Endometrium (tissue), 2 donors: ENCODE results near the gene PIF1.
"Not testable (repeated sequence)": the region's sequence is repeated elsewhere in the genome, so short reads cannot be mapped to it uniquely, and the experiment has no call there.

Source experiments
- FAIRE-seq: peaks from 2 replicates; lab custom pipeline; 2012; peaks lifted over from hg19 to GRCh38; lab: Jason Lieb, UNC
- donor health status: control.
- donor health status: control.

Gene PIF1

DNA sequence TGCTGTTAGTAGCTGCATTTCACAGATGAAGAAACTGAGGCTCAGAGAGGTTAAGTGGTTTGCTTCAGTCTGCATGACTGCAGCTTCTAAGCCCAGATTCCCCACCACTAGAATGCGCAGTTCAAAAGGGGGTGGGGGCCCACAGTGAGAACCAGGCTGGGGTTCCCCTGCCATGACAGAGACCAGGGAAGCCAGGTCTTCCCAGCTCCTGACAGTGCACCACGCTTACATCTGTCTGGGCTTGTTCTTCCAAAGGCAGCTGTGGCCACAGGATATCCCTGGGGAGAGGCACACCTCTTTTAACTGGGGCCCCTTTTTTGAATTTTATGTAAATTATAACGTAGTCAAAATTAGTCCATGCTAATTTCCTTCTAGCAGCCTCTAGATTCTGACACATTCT lies 21.6 kb upstream of the PIF1 start:
- FAIRE-seq, result no peak

GRCh38 chr15:64845831-64846595 lies 20.6 kb upstream of the PIF1 start:
- no peak for FAIRE-seq

DNA sequence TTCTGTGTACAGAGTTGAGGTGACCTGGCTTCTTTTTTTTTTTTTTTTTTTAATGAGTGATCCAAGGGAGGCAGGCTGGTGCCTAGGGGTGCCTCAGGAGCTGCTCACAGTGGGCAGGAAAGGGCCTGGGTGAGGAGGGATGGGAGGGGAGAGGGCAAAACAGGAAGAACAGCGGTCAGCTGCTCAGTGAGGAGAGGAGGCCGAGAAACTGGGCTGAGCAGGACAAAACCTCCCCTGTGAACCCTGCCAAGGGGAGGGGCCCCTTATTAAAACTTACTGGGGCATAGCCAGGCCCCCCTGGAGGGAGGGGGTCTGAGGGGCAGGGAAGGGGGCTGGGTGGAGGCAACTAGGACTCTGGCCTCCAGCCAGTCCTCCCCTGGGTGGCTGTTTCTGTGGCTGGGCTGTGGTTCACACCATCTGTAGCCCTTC lies 19.8 kb upstream of the PIF1 start:
- FAIRE-seq, result no peak

DNA sequence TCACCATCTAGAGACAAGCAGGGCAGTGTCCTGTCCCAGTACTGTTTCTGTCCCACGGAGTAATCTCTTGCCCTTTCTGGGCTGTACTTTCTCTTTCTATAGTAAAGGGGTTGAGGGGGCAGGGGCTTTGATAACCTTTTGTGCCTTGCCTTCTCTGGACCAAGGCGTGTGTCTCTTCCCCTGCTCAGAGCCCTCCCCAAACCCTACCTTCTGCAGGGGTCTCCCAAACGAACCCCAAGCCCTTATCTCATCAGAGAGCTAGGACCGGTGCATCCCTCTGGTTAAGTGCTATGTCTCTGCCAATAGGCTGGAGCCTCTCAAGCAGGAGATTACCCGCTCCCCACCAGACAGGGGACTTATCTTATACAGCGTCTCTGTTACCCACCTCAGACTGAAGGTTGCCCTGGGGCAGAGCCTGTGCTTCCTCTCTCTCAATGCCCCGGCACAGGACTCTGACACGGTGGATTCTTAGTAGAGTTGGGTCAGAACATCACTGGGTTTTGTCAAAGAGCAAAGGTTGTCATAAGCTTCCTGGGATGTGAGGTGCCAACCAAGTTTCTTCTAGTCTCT lies 19.2 kb upstream of the PIF1 start:
- FAIRE-seq, result no peak

DNA sequence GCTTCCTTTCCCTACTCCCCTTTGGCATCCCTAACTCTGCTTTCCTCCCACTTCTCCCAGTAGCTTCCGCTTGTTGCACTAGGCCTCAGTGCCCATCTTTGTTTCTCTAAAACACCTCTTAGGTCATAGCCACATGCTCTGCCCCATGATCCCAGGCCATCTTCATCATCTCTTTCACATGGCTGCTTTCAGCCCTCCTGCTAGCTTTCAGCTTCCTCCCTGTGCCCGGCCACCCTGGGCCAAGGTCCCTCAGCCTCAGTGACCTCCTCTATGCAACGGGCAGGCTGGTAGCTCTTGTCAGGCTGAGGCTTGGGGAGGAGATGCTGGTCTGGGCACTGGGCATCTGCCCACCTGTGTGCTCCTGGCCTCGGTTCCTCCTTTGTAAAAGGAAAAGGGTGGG lies 18.5 kb upstream of the PIF1 start:
- FAIRE-seq, result no peak

DNA sequence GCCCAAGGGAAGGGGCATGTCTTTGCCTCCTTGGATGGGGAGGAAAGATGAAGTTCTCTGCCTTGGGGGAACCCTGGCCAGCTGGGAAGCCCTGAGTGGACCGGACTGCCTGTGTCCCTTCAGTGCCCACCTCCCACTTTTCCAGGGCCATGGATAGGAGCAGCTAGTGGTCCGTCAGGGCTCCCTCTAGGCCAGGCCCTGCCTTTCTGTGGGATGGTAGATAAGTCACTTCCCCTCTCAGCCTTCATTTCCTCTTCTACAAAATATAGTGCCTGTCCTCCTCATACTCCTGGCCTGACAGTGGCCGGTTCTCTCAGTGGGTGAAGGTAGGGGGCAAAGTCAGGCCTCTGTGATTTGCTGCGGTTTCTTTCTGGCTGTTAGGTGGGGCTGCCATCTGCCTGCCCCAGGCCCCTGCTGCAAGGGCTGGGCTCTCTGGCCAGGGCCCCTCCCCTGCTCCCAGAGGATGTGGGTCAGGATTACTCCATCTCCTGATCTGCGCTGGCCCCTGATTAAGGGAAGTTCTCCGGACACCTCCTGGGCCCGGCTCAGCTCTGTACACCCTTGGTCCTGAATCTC lies 17.6 kb upstream of the PIF1 start:
- no peak for FAIRE-seq

DNA sequence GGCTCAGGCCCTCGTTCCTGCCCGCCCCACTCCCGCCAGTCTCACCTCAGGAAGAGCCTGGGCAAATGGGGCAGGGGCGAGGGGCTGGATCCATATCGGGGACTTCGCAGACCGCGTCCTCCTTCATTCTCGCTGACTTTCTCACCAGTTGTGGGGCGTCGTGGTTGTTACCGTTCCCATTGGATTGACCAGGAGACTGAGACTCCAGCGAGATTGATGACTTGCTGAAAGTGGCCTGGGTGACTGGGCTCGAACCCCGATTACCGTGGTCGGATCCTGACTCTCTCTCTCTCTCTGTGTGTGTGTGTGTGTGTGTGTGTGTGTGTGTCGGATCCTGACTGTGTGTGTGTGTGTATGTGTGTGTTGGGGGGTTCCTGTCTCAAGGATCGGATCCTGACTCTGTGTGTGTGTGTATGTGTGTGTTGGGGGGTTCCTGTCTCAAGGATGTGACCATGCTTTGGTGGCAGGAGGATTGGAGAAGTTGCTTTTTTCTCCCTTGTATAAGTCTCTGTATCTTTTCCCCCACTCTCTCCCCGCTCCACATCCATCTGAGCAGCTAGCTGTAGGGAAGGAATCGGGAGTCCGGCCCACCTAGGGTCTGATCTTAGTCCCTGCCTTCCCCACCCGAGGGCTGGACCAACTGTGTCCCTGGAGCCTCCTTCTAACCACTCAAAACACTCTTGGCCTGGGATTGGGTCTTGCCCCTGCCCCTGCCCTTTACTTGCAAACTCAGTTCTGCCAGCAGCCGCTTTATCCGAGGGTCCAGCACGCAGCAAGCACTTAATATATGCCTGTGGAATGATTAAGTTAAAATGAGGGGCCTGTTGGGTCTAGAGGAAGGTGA lies 16.9 kb upstream of the PIF1 start:
- FAIRE-seq, result no peak

DNA sequence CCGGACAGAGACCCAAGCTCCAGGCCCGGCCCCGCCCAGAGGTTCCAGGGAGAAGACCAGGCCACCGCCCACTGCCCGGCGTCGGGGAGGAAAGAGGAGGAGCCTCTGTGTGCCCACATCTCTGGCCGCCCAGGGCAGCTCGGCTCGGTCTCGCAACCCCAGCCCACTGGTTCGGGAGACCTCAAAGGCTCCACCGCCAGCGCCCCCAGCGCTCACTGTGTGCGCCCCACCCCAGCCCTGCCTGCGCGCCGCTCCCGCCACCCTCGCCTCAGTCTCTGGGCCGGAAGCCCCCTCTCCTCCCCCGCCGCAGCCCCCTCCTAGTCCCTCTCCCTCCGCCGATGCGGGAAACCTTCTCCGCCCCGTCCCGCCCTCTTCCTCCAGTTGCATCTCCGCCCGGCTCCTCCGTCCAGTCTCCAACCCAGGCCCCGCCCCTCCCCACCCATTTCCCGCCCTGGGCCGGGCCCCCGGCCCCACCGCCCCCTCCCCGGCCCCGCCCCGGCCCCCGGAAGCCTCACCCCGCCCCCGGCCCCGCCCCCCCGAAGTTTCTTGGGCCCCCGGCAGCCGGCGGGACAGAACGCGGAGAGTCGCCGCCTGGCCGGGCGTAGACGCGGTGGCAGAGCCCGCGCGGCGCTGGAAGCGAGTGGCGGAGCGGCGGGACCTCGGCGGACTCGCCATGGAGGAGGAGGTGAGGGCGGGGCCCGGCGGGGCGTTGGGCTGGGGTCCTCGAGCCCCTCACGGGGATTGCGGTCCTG lies 16.1 kb upstream of the PIF1 start, which contains the start of gene PLEKHO2:
Gene PLEKHO2 (plus strand): TSS at position 572 of the 752 bp plus-strand sequence. CDS start 102 bp downstream, at position 674.
- FAIRE-seq, result no peak

GRCh38 chr15:64841060-64841343 lies 15.6 kb upstream of the PIF1 start:
- FAIRE-seq, result no peak

DNA sequence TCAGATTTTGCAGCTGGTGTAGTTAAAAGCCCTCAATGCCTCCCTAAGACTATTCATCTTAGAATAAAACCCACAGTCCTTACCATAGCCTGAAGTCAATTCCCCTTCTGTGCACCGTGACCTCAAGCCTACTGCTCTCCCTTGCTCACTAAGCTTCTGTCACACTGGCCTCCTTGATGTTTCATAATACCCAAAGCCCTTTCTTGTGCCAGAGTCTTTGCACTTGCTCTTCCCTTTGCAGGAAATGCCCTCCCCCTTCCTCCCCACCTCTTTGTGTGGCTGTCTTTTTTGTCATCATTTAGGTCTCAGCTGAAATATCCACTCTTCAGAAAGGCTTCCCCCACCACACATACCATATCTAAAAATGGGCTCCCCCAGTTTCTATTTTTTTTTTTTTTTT lies 12.1 kb upstream of the PIF1 start:
- FAIRE-seq, result no peak

DNA sequence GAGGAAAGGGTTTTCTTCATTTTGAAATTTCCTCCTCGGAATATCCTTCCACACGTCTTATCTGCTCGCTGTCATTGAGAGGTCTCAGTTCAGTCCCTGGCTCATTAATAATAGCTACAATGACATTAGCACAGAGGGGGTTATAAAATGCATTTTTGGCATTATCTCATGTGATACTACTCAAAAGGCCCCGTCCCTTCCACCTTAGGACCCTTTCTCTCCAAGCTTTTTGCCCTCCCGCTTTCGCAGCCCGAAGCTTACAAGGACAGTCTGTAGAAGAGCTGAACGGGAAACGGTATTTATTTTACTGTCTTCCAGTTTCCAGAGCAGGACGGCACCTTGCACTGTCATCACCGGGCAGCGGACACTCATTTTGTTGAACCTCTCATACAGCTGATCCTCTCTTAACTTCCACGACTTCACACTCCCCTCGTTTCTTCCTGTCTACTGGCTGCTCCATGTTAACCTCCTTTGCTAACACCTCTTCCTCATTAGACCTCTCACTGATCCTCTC lies 10.6 kb upstream of the PIF1 start:
- no peak for FAIRE-seq

DNA sequence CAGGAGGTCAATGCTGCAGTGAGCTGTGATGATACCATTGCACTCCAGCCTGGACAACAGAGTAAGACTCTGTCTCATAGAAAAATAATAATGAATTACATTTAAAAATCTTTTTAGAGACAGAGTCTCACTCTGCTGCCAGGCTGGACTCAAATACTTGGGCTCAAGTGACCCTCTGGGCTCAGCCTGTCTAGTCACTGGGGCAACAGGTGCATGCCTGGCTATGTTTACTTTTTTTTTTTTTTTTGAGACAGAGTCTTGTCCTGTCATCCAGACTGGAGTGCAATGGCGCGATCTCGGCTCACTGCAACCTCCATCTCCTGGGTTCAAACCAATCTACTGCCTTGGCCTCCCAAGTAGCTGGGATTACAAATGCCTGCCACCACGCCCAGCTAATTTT lies 8.2 kb upstream of the PIF1 start:
- FAIRE-seq, result no peak

DNA sequence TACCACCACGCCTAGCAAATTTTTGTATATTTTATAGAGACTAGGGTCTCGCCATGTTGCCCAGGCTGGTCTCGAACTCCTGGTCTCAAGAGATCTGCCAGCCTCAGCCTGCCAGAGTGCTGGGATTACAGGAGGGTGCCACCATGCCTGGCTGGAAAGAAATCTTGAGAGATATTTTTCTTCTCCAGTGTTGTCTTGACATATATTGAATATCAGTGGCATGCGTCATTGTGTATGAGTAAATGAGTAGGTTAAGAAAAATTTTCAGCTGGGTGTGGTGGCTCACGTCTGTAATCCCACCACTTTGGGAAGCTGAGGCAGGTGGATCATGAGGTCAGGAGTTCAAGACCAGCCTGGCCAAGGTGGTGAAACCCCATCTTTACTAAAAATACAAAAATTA lies 3.5 kb upstream of the PIF1 start:
- FAIRE-seq, result no peak

- FAIRE-seq, result no peak
These were observed 467 bp downstream of the PIF1 start for GRCh38 chr15:64824929-64825430.

DNA sequence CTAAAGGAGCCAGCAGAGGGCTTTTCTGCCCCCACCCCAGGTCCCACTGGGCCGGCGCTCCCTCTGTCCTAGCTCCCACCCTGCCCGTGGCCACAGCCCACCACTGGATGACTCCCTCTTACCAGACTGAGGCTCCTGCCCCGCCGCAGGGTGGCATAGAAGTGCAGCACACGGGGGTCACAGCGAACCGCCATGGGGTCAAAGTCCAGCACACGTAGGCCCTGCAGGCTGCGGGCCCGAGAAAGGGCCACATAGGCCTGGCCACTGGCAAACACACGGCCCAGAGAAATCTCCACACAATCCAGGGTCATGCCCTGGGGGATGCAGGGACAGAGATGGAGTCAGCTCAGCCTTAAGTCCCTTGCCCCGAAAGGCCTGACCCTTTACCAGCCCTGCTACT lies 9.0 kb downstream of the PIF1 start:
- FAIRE-seq, result no peak

DNA sequence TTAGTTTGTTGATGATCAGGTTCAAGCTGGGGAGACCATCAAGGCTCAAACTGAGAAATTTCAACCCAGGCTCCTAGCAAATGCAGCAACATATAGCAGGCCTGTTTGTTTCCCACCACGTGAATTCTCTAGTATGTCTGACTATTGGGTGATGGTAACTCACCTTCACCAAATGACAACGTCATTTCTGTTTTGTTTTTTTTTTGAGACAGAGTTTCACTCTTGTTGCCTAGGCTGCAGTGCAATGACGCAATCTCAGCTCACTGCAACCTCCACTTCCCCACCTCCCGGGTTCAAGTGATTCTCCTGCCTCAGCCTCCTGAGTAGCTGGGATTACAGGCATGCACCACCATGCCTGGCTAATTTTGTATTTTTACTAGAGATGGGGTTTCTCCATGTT lies 10.5 kb downstream of the PIF1 start:
- not testable (repeated sequence) for FAIRE-seq

DNA sequence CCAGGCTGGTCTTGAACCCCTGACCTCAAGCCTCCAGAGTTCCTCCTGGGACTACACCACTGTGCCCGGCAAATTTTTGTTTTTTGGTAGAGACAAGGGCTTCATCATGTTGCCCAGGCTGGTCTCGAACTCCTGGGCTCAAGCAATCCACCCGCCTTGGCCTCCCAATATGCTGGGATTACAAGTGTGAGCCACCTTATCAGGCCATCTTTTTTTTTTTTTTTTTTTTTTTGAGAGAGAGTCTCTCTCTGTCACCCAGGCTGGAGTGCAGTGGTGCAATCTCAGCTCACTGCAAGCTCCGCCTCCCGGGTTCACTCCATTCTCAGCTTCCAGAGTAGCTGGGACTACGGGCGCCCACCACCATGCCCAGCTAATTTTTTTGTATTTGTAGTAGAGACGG lies 11.2 kb downstream of the PIF1 start:
- not testable (repeated sequence) for FAIRE-seq

DNA sequence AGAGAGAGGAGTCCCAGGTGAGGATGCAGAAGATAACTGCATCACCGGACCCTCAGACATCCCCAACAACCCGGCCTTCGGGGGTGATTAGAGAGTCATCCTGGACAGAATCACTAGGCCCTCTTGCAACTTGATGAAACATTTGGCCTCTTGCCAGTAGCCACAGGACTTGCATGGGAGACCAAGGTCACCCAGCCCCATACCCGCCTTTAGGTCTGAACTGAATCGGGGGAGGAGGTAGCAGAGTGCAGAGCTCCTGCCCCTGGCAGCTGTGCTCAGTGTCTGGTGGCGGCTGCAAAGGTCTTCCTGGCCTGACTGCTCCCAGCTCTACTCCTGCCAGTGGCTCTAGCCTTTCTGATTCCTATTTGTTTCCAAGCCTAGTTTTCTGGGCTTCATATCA lies 12.4 kb downstream of the PIF1 start:
- no peak for FAIRE-seq

GRCh38 chr15:64810497-64811326 lies 14.7 kb downstream of the PIF1 start:
- FAIRE-seq, result no peak

GRCh38 chr15:64809649-64810496 lies 15.6 kb downstream of the PIF1 start:
- FAIRE-seq, result no peak
